Transverse colon (tissue), 3 donors: ENCODE results near the gene TNS3.
A peak's percentile ranks its signal among the peaks of the same experiment; 100 is the strongest.

Experiments used
- CTCF ChIP-seq, 5 experiments: fragments of 200-600 bp in 3 of 5; fragments of 450-650 bp in 2 of 5; sonication (generic) in 3 of 5; IDR thresholded peaks; 1 replicate in 2 of 5; 2 replicates in 3 of 5; pipeline ENCODE4 v1.5.1; 2016 to 2017; ENCODE audit warnings: antibody characterized with exemption in 5 of 5, inconsistent platforms in 3 of 5, mild to moderate bottlenecking in 2 of 5, moderate library complexity in 1 of 5
- EP300 ChIP-seq: sonication (generic); formaldehyde crosslinking; IDR thresholded peaks from one replicate; pipeline ENCODE4 v1.6.1; 2017; ENCODE audit warnings: antibody characterized with exemption, low read depth
- POLR2A ChIP-seq: fragments of 450-650 bp; IDR thresholded peaks from one replicate; pipeline ENCODE4 v1.6.1; 2016; ENCODE audit warnings: antibody characterized with exemption, mild to moderate bottlenecking, moderate library complexity

- TF ChIP-seq CTCF (IDR thresholded peaks at IDR 0.05) (peak in 2 of 5 experiments; percentile 15 to 37), EP300 (no peak), POLR2A (no peak)
Observed at GRCh38 chr7:47283497-47284131, 298.3 kb downstream of the TNS3 start.
